ENCODE measurements around the gene CACHD1. TPM values are rescaled to one million over a fixed set of nuclear protein-coding genes. Genes with fewer than 3 reads are reported as not detected.

CACHD1 gene
- polyA plus RNA-seq, 2 donors = 1.6 to 2.9 TPM

DNA sequence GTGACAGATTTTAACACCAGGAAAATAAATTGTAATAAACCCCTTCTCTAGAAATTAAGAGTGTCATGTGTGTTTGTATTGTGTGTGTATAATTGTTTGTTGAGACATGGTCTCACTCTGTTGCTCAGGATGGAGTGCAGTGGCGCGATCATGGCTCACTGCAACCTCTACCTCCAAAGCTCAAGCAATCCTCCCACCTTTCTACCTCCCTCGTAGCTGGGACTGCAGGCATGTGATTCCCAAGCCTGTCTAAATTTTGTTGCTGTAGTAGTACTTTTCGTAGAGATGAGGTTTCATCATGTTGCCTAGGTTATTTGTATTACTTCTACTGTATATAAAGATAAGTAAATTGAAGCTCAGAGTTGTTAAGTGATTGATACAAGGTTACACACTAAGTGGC, 206.5 kb downstream of the CACHD1 start:
- Histone ChIP-seq H3K4me1 (ENCODE audit: control insufficient read depth in 2 of 2, insufficient read depth in 2 of 2, low read length in 1 of 2) (no peaks in the 10 kb centered on the region), H3K27me3 (ENCODE audit: control insufficient read depth in 1 of 2, insufficient read depth in 2 of 2, low read length in 2 of 2) (no peaks in the 10 kb centered on the region), H3K9me3 (ENCODE audit: control insufficient read depth in 2 of 2, insufficient read depth in 1 of 2, low read depth in 1 of 2, low read length in 1 of 2) (no peaks in the 10 kb centered on the region), H3K4me3 (ENCODE audit: low read depth in 1 of 2, low read length in 2 of 2) (no peak overlapping the region), H3K27ac (ENCODE audit: low read depth in 2 of 2, low read length in 1 of 2) (no peak overlapping the region), H3K36me3 (ENCODE audit: control insufficient read depth in 2 of 2, insufficient read depth in 2 of 2, low read length in 1 of 2) (peaks cover 2% of the 10 kb centered on the region in 2 donors)
- 90% methylated on average over 4 of the region's 4 CpGs for WGBS, 2 donors

DNA sequence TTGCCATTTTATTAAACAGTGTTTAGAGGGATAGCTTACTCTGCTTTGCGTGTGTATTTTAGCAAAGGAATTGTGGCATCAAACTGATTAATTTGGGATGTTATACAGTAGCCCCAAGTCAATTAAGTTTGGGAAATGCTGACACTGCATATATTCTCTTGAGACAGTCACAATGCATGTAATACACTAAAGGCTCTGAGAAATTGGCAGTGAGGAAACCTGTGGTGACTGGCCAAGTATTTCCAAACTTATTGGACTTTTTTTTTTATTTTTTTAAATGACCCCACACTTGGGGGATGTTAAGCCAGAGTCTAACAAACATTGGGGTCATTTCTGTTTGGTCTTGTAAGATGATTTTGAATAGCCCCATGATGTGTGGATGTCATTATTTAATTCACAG, 207.6 kb downstream of the CACHD1 start:
- H3K9me3 ChIP-seq (ENCODE audit: control insufficient read depth in 2 of 2, insufficient read depth in 1 of 2, low read depth in 1 of 2, low read length in 1 of 2) = no peaks in the 10 kb centered on the region
- no peak overlapping the region for H3K27ac ChIP-seq (ENCODE audit: low read depth in 2 of 2, low read length in 1 of 2)
- no peak overlapping the region for H3K4me3 ChIP-seq (ENCODE audit: low read depth in 1 of 2, low read length in 2 of 2)
- no peaks in the 10 kb centered on the region for H3K27me3 ChIP-seq (ENCODE audit: control insufficient read depth in 1 of 2, insufficient read depth in 2 of 2, low read length in 2 of 2)
- 88 to 89% methylated on average over 1 of the region's 1 CpG for whole genome bisulfite sequencing, 2 donors
- H3K4me1 ChIP-seq (ENCODE audit: control insufficient read depth in 2 of 2, insufficient read depth in 2 of 2, low read length in 1 of 2) = no peaks in the 10 kb centered on the region
- H3K36me3 ChIP-seq (ENCODE audit: control insufficient read depth in 2 of 2, insufficient read depth in 2 of 2, low read length in 1 of 2) = peaks cover 2 to 6% of the 10 kb centered on the region in 2 donors

DNA sequence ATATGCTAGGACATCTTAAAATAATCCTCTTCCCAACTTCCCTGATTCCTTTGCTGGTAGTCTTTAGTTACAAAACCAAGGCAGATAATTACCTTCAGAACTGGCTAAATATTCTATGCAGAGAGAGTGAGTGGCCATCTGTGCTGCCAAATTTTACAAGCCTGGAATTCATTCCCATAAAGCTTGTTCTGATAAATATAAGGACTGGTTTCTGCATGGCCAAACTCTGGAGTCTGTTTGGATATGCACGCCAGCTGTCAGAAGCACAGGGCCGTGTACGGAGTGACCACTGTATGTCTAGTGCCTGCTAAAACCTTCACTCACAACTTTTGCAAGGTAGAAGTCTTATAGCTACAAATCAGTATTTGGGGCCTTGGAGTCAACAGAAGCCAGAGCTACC, 208.4 kb downstream of the CACHD1 start:
- 90 to 93% methylated on average over 3 of the region's 3 CpGs for WGBS, 2 donors
- no peak overlapping the region for H3K4me3 ChIP-seq (ENCODE audit: low read depth in 1 of 2, low read length in 2 of 2)
- H3K27me3 ChIP-seq (ENCODE audit: control insufficient read depth in 1 of 2, insufficient read depth in 2 of 2, low read length in 2 of 2) = no peaks in the 10 kb centered on the region
- H3K4me1 ChIP-seq (ENCODE audit: control insufficient read depth in 2 of 2, insufficient read depth in 2 of 2, low read length in 1 of 2) = no peaks in the 10 kb centered on the region
- no peak overlapping the region for H3K27ac ChIP-seq (ENCODE audit: low read depth in 2 of 2, low read length in 1 of 2)
- H3K36me3 ChIP-seq (ENCODE audit: control insufficient read depth in 2 of 2, insufficient read depth in 2 of 2, low read length in 1 of 2) = peaks cover 2 to 6% of the 10 kb centered on the region in 2 donors
- no peaks in the 10 kb centered on the region for H3K9me3 ChIP-seq (ENCODE audit: control insufficient read depth in 2 of 2, insufficient read depth in 1 of 2, low read depth in 1 of 2, low read length in 1 of 2)

DNA sequence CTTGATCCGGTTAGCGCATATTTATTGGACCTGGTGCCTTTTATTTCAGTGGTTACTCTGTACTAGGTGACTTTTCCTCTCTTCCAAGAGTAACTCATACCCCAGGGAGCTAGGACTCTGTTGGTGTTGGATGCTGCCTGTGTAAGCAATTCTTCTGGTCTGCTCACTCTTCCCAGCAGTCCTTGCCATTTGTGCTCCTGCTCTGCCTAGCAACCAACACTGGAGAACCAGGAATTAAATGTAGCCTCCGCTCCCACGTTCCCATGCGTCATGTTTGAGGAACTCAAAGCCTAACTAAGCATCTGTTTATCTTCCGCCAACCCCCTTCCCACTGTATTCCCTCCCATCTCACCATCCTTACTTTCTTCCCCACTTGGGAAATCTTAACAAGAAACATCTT, 209.2 kb downstream of the CACHD1 start:
- Histone ChIP-seq H3K27me3 (ENCODE audit: control insufficient read depth in 1 of 2, insufficient read depth in 2 of 2, low read length in 2 of 2) (no peaks in the 10 kb centered on the region), H3K36me3 (ENCODE audit: control insufficient read depth in 2 of 2, insufficient read depth in 2 of 2, low read length in 1 of 2) (peaks cover 2 to 6% of the 10 kb centered on the region in 2 donors), H3K9me3 (ENCODE audit: control insufficient read depth in 2 of 2, insufficient read depth in 1 of 2, low read depth in 1 of 2, low read length in 1 of 2) (no peaks in the 10 kb centered on the region), H3K27ac (ENCODE audit: low read depth in 2 of 2, low read length in 1 of 2) (no peak overlapping the region), H3K4me3 (ENCODE audit: low read depth in 1 of 2, low read length in 2 of 2) (no peak overlapping the region), H3K4me1 (ENCODE audit: control insufficient read depth in 2 of 2, insufficient read depth in 2 of 2, low read length in 1 of 2) (no peaks in the 10 kb centered on the region)
- 95 to 96% methylated on average over 6 of the region's 6 CpGs for WGBS, 2 donors

DNA sequence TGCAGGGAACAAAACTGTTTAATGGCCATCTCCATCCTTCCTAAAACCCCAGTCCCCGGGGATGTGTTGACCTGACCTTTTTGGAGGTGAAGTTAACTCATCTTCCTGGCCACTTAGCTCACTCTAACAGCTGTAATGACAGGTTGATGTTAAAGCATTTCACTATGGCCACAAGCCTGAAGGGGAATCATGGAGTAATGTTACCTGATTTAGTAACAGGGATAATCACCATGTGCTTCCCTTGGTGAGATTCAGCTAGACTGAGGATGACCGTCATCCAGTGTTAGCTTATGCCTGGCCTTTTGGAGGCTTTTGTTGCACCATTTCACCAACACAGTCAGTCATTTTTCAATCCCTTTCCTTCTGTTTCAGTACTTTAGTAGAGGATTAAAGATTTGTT, 210.7 kb downstream of the CACHD1 start:
- no peak overlapping the region for H3K4me3 ChIP-seq (ENCODE audit: low read depth in 1 of 2, low read length in 2 of 2)
- WGBS, 2 donors = 86 to 89% methylated on average over 2 of the region's 2 CpGs
- H3K4me1 ChIP-seq (ENCODE audit: control insufficient read depth in 2 of 2, insufficient read depth in 2 of 2, low read length in 1 of 2) = no peaks in the 10 kb centered on the region
- peaks cover 2 to 6% of the 10 kb centered on the region in 2 donors for H3K36me3 ChIP-seq (ENCODE audit: control insufficient read depth in 2 of 2, insufficient read depth in 2 of 2, low read length in 1 of 2)
- no peaks in the 10 kb centered on the region for H3K9me3 ChIP-seq (ENCODE audit: control insufficient read depth in 2 of 2, insufficient read depth in 1 of 2, low read depth in 1 of 2, low read length in 1 of 2)
- H3K27ac ChIP-seq (ENCODE audit: low read depth in 2 of 2, low read length in 1 of 2) = no peak overlapping the region
- no peaks in the 10 kb centered on the region for H3K27me3 ChIP-seq (ENCODE audit: control insufficient read depth in 1 of 2, insufficient read depth in 2 of 2, low read length in 2 of 2)

DNA sequence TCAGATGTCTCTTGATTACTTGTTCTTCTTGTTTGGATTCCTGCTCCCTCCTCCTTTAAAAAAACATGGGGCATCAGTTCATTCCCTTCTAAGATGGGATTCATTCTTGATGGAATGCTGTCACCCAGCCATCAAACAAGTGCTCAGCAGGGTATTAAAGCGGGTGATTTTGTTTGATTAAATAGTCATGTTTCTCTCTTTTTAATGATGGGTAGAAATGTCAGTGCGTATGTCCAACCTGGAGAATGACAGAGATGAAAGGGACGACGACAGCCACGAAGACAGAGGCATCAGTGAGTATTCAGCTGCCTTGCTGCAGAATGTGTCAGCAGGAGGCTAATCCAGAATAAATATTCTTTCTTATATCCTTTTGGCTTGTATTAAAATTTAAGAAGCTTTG, 211.1 kb downstream of the CACHD1 start:
- Histone ChIP-seq H3K36me3 (ENCODE audit: control insufficient read depth in 2 of 2, insufficient read depth in 2 of 2, low read length in 1 of 2) (peaks cover 2 to 6% of the 10 kb centered on the region in 2 donors), H3K27ac (ENCODE audit: low read depth in 2 of 2, low read length in 1 of 2) (no peak overlapping the region), H3K9me3 (ENCODE audit: control insufficient read depth in 2 of 2, insufficient read depth in 1 of 2, low read depth in 1 of 2, low read length in 1 of 2) (no peaks in the 10 kb centered on the region), H3K4me3 (ENCODE audit: low read depth in 1 of 2, low read length in 2 of 2) (no peak overlapping the region), H3K27me3 (ENCODE audit: control insufficient read depth in 1 of 2, insufficient read depth in 2 of 2, low read length in 2 of 2) (no peaks in the 10 kb centered on the region), H3K4me1 (ENCODE audit: control insufficient read depth in 2 of 2, insufficient read depth in 2 of 2, low read length in 1 of 2) (no peaks in the 10 kb centered on the region)
- WGBS, 2 donors = 91 to 97% methylated on average over 5 of the region's 5 CpGs

DNA sequence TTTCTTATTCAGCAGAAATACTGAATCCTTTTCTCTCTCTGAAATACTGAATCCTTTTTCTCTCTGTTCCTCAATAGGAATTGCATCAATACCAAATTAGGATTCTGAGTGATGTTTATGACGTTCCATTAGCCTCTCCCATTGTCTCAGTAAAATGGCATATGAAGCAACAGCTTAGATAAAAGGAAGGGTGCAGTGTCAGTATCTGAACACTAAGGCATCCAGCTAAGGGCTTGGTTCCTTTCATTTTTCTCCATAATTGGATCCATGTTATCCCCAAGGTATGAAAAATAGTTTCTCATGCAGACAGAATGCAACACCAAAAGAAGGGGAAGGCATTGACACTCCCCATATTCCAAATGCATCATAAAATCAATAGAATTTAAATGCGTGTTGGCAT, 213.5 kb downstream of the CACHD1 start:
- H3K36me3 ChIP-seq (ENCODE audit: control insufficient read depth in 2 of 2, insufficient read depth in 2 of 2, low read length in 1 of 2) = peaks cover 0 to 4% of the 10 kb centered on the region in 2 donors
- 79 to 84% methylated on average over 2 of the region's 2 CpGs for WGBS, 2 donors
- no peaks in the 10 kb centered on the region for H3K4me1 ChIP-seq (ENCODE audit: control insufficient read depth in 2 of 2, insufficient read depth in 2 of 2, low read length in 1 of 2)
- H3K9me3 ChIP-seq (ENCODE audit: control insufficient read depth in 2 of 2, insufficient read depth in 1 of 2, low read depth in 1 of 2, low read length in 1 of 2) = no peaks in the 10 kb centered on the region
- no peak overlapping the region for H3K4me3 ChIP-seq (ENCODE audit: low read depth in 1 of 2, low read length in 2 of 2)
- H3K27me3 ChIP-seq (ENCODE audit: control insufficient read depth in 1 of 2, insufficient read depth in 2 of 2, low read length in 2 of 2) = no peaks in the 10 kb centered on the region
- H3K27ac ChIP-seq (ENCODE audit: low read depth in 2 of 2, low read length in 1 of 2) = no peak overlapping the region

DNA sequence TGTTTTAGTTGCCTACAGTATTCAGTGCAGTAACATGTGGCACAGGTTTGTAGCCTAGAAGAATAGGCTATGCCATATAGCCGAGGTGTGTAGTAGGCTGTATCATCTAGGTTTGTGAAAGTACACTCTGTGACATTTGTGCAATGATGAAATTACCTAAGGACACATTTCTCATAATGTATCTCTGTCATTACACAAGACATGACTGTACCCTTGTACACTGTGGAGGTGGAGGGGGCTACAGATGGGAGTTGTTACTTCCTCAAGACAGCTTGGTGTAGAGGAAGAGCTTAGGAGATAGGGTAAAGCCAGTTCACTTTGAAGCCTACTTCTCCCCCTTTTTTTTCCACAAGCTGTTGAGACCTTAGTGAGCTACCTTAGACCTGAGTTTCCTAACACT, 215.3 kb downstream of the CACHD1 start:
- Histone ChIP-seq H3K36me3 (ENCODE audit: control insufficient read depth in 2 of 2, insufficient read depth in 2 of 2, low read length in 1 of 2) (peaks cover 0 to 4% of the 10 kb centered on the region in 2 donors), H3K27ac (ENCODE audit: low read depth in 2 of 2, low read length in 1 of 2) (no peak overlapping the region), H3K4me3 (ENCODE audit: low read depth in 1 of 2, low read length in 2 of 2) (no peak overlapping the region), H3K4me1 (ENCODE audit: control insufficient read depth in 2 of 2, insufficient read depth in 2 of 2, low read length in 1 of 2) (no peaks in the 10 kb centered on the region), H3K9me3 (ENCODE audit: control insufficient read depth in 2 of 2, insufficient read depth in 1 of 2, low read depth in 1 of 2, low read length in 1 of 2) (no peaks in the 10 kb centered on the region), H3K27me3 (ENCODE audit: control insufficient read depth in 1 of 2, insufficient read depth in 2 of 2, low read length in 2 of 2) (no peaks in the 10 kb centered on the region)
- 74 to 84% methylated on average over 1 of the region's 1 CpG for WGBS, 2 donors

DNA sequence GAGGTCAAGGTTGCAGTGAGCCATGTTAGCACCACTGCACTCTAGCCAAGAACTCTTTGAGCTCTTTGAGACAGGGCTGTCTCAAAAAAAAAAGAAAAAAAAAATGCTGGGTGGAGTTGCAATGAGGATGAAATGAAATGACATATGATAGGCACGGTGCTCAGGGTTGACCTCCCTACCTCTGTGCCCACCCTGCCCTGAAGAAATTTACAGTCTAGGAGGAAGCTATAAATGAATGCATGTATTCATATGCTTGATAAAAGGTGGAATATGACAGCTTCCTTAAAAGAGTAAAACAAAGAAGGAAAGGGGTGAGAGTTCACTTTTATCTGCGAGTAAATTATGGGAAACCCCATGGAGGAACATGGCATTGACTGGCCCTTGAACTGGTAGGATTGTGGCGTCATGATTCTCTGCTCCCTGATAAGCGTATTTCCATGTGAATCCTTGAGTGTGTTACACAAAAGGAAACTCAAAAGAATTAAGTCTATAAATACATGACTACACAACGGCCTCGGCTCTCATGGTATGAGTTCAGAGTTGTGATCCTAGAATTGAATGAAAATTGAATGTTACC, 215.9 kb downstream of the CACHD1 start:
- Histone ChIP-seq H3K27ac (ENCODE audit: low read depth in 2 of 2, low read length in 1 of 2) (no peak overlapping the region), H3K36me3 (ENCODE audit: control insufficient read depth in 2 of 2, insufficient read depth in 2 of 2, low read length in 1 of 2) (peaks cover 0 to 4% of the 10 kb centered on the region in 2 donors), H3K27me3 (ENCODE audit: control insufficient read depth in 1 of 2, insufficient read depth in 2 of 2, low read length in 2 of 2) (no peaks in the 10 kb centered on the region), H3K4me1 (ENCODE audit: control insufficient read depth in 2 of 2, insufficient read depth in 2 of 2, low read length in 1 of 2) (no peaks in the 10 kb centered on the region), H3K4me3 (ENCODE audit: low read depth in 1 of 2, low read length in 2 of 2) (no peak overlapping the region), H3K9me3 (ENCODE audit: control insufficient read depth in 2 of 2, insufficient read depth in 1 of 2, low read depth in 1 of 2, low read length in 1 of 2) (no peaks in the 10 kb centered on the region)
- 77 to 83% methylated on average over 6 of the region's 6 CpGs for WGBS, 2 donors
